Ascending aorta (tissue), 2 donors: ENCODE measurements around the gene NBL1. TPM values are rescaled to one million over a fixed set of nuclear protein-coding genes. Genes with fewer than 3 reads are reported as not detected.

Experiments used
- DNase-seq, 2 donors: peaks; one replicate each; pipeline ENCODE4 v3.0.0-alpha.2; 2019; ENCODE audit warnings: low spot score in 2 of 2
- H3K27ac ChIP-seq, 2 donors: fragments of 200-600 bp; sonication (generic); one replicate each; pipeline ENCODE4 v1.5.1; 2016 to 2017; ENCODE audit warnings: mild to moderate bottlenecking in 1 of 2
- H3K27me3 ChIP-seq: fragments of 200-600 bp; sonication (generic); one replicate; pipeline ENCODE4 v1.5.1; 2017
- H3K36me3 ChIP-seq, 2 donors: fragments of 200-600 bp; sonication (generic); one replicate each; pipeline ENCODE4 v1.5.1; 2016
- H3K4me1 ChIP-seq, 2 donors: fragments of 200-600 bp; sonication (generic); one replicate each; pipeline ENCODE4 v1.5.1; 2016 to 2017; ENCODE audit warnings: mild to moderate bottlenecking in 1 of 2
- H3K4me3 ChIP-seq, 2 donors: fragments of 200-600 bp; sonication (generic); one replicate each; pipeline ENCODE4 v1.5.1; 2016 to 2017; ENCODE audit warnings: mild to moderate bottlenecking in 1 of 2
- H3K9me3 ChIP-seq, 2 donors: fragments of 200-600 bp; sonication (generic); one replicate each; pipeline ENCODE4 v1.5.1; 2016
- intact Hi-C: fragments of 100-400 bp; cut with DNase I; formaldehyde crosslinking; loops from one replicate; pipeline ENCODE4 v1.15.1; 2023
- total RNA-seq: library from RNA; depleted of rRNA; stranded (reverse); fragments of >200 nt; gene quantifications from one replicate; pipeline ENCODE4 v1.1.0, GENCODE V29; 2016
- TF ChIP-seq, protein P1 (sequence below), 3 experiments: fragments of 200-600 bp in 2 of 3; fragments of 450-650 bp in 1 of 3; sonication (generic) in 2 of 3; IDR thresholded peaks; one replicate each; pipeline ENCODE4 v1.5.1; 2016 to 2019; ENCODE audit warnings: antibody characterized with exemption in 3 of 3, mild to moderate bottlenecking in 1 of 3, moderate library complexity in 1 of 3

NBL1 gene, protein sequence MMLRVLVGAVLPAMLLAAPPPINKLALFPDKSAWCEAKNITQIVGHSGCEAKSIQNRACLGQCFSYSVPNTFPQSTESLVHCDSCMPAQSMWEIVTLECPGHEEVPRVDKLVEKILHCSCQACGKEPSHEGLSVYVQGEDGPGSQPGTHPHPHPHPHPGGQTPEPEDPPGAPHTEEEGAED
- 157 TPM for total RNA-seq

DNA sequence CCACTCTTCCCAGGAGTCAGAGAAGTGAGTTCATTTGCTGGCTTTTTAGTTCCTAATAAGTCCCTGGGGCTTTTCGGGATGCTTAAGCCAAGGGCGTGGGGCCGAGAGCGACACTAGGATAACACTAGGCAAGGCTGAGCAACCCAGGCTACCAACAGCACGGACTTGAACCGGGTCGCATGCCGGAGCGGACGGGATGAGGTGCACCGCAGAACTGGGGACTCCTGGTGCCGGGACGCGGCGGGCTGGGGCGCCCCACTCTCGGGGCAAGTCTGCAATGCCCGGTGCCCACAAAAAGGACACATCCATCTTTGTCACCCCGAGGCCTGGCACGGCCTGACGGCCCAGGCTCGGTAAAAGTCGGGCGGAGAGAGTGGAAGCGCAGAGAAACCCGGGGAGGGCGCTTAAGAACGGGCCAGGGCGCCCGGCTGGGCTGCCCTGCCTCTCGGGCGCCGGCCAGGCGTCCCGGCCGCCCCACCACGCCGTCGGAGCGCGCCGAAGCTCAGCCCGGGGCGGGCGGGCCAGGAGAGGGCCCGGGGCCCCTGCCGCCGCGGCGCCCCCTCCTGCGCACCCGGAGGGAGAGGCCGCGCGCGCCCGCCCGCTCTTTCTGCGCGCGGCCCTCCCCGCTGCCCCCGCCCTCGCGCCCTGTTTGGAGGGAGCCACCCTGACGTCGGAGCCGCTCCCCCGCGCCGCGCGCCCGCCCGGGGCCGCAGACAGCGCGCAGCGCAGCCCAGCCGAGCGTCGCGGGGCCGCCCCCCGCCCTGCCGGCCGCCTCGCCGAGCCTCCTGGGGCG, at the start of gene NBL1:
NBL1 (plus strand) TSS at position 710 of the 793 bp plus-strand sequence. CDS start 10,720 bp downstream, outside the sequence.
- H3K9me3 ChIP-seq: no peaks in the 10 kb centered on the region
- H3K4me3 ChIP-seq: peak within 1 kb of the TSS; percentile 67 to 75
- DNase-seq: peak in 1 of 2 donors; percentile 81
- H3K27me3 ChIP-seq: no peaks in the 10 kb centered on the region
- intact Hi-C loops: loop anchor here (2.0 kb wide), 3 partner anchors 47 to 331 kb away; partner anchors contain the start of genes AKR7A2, CAPZB and SLC66A1
- H3K36me3 ChIP-seq: no peaks in the 10 kb centered on the region
- peak within 1 kb of the TSS; percentile 90 to 91 for H3K27ac ChIP-seq
- H3K4me1 ChIP-seq: peaks cover 18 to 36% of the 10 kb centered on the region in 2 donors
- TF ChIP-seq, protein P1, sequence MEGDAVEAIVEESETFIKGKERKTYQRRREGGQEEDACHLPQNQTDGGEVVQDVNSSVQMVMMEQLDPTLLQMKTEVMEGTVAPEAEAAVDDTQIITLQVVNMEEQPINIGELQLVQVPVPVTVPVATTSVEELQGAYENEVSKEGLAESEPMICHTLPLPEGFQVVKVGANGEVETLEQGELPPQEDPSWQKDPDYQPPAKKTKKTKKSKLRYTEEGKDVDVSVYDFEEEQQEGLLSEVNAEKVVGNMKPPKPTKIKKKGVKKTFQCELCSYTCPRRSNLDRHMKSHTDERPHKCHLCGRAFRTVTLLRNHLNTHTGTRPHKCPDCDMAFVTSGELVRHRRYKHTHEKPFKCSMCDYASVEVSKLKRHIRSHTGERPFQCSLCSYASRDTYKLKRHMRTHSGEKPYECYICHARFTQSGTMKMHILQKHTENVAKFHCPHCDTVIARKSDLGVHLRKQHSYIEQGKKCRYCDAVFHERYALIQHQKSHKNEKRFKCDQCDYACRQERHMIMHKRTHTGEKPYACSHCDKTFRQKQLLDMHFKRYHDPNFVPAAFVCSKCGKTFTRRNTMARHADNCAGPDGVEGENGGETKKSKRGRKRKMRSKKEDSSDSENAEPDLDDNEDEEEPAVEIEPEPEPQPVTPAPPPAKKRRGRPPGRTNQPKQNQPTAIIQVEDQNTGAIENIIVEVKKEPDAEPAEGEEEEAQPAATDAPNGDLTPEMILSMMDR (IDR thresholded peaks at IDR 0.05): no peak

DNA sequence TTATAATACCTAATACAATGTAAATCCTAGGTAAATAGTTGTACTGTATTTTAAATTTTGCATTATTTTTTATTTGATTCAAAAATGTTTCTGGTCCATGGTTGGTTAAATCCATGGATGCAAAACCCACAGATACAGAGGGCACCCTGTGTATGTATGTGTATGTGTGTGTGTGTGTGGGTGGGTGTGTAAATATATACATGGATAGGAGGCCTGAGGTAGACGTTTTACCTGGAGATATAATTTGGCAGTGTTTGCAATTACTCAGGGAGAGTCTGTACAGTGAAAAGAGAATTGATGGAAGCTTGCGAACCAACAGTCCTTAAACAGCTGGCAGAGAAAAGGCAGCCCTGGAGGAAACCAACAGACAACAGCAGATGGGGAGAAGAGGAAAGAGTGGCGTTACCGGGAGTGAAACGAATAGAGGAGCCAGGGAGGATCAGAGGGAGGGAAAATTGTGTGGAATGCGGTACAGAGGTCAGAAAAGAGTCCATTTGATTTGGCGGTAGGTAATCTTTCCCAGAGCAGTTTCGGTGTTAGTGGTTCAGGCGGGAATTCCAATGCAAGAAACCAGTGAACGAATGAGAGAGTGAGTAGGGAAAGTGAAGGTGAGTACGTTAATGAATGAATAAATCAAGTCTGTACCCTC, 47.9 kb upstream of the NBL1 start:
- H3K27me3 ChIP-seq: no peaks in the 10 kb centered on the region
- intact Hi-C loops: loop anchor here (1.0 to 5.0 kb wide), 4 partner anchors 33 to 209 kb away; partner anchors contain the start of genes CAPZB and NBL1
- peaks cover 3 to 31% of the 10 kb centered on the region in 2 donors for H3K4me1 ChIP-seq
- TF ChIP-seq, protein P1 (IDR thresholded peaks at IDR 0.05): no peak
- no peaks in the 10 kb centered on the region for H3K36me3 ChIP-seq
- H3K9me3 ChIP-seq: no peaks in the 10 kb centered on the region
- DNase-seq: no peak
- H3K4me3 ChIP-seq: peak overlapping the region; percentile 69 to 73
- peak overlapping the region; percentile 80 to 91 for H3K27ac ChIP-seq

DNA sequence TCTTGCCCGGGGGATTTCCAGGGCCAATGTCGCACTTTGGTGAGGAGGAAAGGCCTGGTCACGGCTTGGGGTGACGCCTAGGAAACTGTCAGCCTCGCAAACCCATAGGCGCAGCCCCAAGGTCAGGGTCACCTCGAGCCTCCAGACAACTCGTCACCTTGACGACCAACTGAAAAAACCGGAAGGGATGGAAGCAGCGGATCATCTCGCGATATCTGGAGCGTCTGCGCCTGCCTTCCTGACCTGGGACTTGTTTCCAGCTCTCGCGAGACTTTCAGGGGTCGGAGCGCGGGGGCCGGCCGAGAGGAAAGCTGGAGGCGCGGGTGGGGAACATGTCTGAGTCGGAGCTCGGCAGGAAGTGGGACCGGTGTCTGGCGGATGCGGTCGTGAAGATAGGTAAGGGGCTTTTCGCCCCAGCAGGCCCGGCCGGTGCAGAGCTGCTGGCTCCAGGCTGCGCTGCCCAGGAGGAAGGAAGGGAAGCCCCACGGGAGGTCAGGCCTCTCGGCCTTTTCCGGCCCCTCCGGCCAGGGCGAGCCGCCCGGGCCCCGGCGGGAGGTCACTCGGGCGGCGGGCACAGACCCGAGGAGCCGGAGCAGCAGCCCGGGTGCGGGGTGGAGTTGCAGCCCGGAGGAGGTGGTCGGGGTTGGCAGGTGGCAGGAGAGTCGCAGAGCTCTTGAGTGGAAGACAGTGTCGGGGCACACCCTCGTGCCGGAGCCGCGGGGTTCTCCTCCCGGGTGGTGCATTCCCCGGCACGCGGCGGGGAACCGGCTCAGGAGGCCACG, 47.2 kb upstream of the NBL1 start:
- peak overlapping the region; percentile 69 to 73 for H3K4me3 ChIP-seq
- H3K27ac ChIP-seq: peak overlapping the region; percentile 80 to 91
- no peaks in the 10 kb centered on the region for H3K27me3 ChIP-seq
- DNase-seq: peak; percentile 89 to 99
- peaks cover 3 to 31% of the 10 kb centered on the region in 2 donors for H3K4me1 ChIP-seq
- H3K36me3 ChIP-seq: no peaks in the 10 kb centered on the region
- no peaks in the 10 kb centered on the region for H3K9me3 ChIP-seq
- intact Hi-C loops: loop anchor here (1.0 to 5.0 kb wide), 4 partner anchors 34 to 210 kb away; partner anchors contain the start of genes CAPZB and NBL1
- TF ChIP-seq, protein P1 (IDR thresholded peaks at IDR 0.05): no peak

DNA sequence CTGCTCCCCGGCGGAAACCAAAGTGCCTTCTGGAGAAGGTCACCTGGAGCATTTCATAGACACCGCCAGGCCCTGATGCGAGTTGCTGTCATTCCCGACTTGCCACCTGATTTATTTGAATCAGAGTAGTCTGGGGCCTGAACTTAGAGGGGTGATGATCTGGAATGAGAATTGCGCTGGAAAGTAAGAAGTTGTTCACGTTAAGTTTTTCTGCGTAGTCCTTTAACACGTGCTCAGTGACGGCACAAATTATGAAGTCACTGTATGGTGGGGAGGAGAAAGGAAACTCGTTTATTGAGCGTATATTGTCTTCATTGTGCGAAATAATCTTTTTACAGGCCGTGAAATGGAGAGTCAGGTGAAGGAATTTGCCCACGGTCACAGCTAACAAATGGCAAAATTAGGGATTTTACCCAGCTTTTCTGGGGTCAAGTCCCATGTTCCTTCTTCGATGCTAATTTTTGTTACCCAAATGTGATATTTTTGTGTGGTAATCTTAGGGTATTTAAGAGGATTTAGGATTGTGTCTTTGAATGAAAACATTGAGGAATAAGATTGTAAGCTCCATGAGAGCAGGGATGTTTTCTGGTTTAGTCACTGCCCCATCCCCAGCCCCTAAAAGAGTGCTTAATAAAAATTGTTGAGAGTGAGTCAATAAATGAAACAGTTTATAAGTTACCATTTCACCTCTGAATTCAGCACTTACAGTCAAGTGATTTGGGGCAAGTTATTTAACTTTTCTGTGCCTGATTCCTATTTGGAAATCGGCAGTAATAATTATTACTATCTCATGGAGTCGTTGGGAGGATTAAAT, 46.4 kb upstream of the NBL1 start:
- TF ChIP-seq, protein P1 (IDR thresholded peaks at IDR 0.05): no peak
- H3K27me3 ChIP-seq: no peaks in the 10 kb centered on the region
- no peaks in the 10 kb centered on the region for H3K9me3 ChIP-seq
- peak overlapping the region; percentile 80 to 91 for H3K27ac ChIP-seq
- H3K36me3 ChIP-seq: no peaks in the 10 kb centered on the region
- no peak for DNase-seq
- H3K4me3 ChIP-seq: peak overlapping the region; percentile 69 to 73
- peaks cover 3 to 36% of the 10 kb centered on the region in 2 donors for H3K4me1 ChIP-seq
- intact Hi-C loops: loop anchor here (2.0 to 5.0 kb wide), 3 partner anchors 35 to 210 kb away; partner anchors contain the start of gene NBL1
